PC-3 (cell line): ENCODE data around the gene CASP2. TPM values are rescaled to one million over a fixed set of nuclear protein-coding genes. Genes with fewer than 3 reads are reported as not detected.
A peak's percentile ranks its signal among the peaks of the same experiment; 100 is the strongest.

Experiments
- ATAC-seq: fragments of 200-7000 bp; cut with Tn5 transposase; 2 replicates; pipeline ENCODE4 v1.9.1; 2020; ENCODE audit warnings: mild to moderate bottlenecking, moderate library complexity
- BruUV-seq: library from RNA; stranded (reverse); fragments of 400-500 nt; replicated peaks from 2 replicates; lab custom pipeline; 2021; lab: Mats Ljungman, UMichigan
- CTCF ChIA-PET: fragments of 300-600 bp; sonication (Branson Sonifier 250); formaldehyde crosslinking; loops from one replicate; lab custom pipeline; 2022; ENCODE audit warnings: antibody characterized with exemption; lab: Charles Lee
- POLR2A ChIA-PET: fragments of 300-600 bp; sonication (Branson Sonifier 250); formaldehyde crosslinking; loops from one replicate; lab custom pipeline; 2022; ENCODE audit warnings: antibody characterized with exemption; ENCODE audit not compliant: unreplicated experiment; lab: Charles Lee
- DNase-seq: peaks from one replicate; pipeline ENCODE4 v3.0.0-alpha.2; 2015
- H2AFZ ChIP-seq: fragments of 300-600 bp; sonication (generic); 2 replicates; pipeline ENCODE4 v1.6.0; 2016; ENCODE audit warnings: antibody characterized with exemption, low read length
- H3F3A ChIP-seq: fragments of 300-600 bp; sonication (generic); one replicate; pipeline ENCODE4 v1.6.0; 2017; ENCODE audit warnings: antibody characterized with exemption, low read length, control low read depth, mild to moderate bottlenecking; ENCODE audit not compliant: unreplicated experiment
- H3K27ac ChIP-seq: fragments of 300-600 bp; sonication (generic); 2 replicates; pipeline ENCODE4 v1.5.1; 2016; ENCODE audit warnings: mild to moderate bottlenecking, low read length
- H3K27me3 ChIP-seq: fragments of 300-600 bp; sonication (generic); 2 replicates; pipeline ENCODE4 v1.6.1; 2016; ENCODE audit warnings: low read length, mixed read lengths
- H3K36me3 ChIP-seq: fragments of 300-600 bp; sonication (generic); 2 replicates; pipeline ENCODE4 v1.6.1; 2016; ENCODE audit warnings: low read depth, mixed run types, low read length, mixed read lengths
- H3K4me1 ChIP-seq: fragments of 300-600 bp; sonication (generic); 2 replicates; pipeline ENCODE4 v1.5.1; 2016; ENCODE audit warnings: low read length; ENCODE audit not compliant: insufficient read depth
- H3K4me2 ChIP-seq: fragments of 300-600 bp; sonication (generic); 2 replicates; pipeline ENCODE4 v1.6.0; 2016; ENCODE audit warnings: low read length
- H3K4me3 ChIP-seq: fragments of 300-600 bp; sonication (generic); 2 replicates; pipeline ENCODE4 v1.5.1; 2016; ENCODE audit warnings: mild to moderate bottlenecking, low read length, mixed read lengths
- H3K79me2 ChIP-seq: fragments of 300-600 bp; sonication (generic); 2 replicates; pipeline ENCODE4 v1.6.1; 2017; ENCODE audit warnings: low read length, mixed read lengths
- H3K9ac ChIP-seq: fragments of 300-600 bp; sonication (generic); 2 replicates; pipeline ENCODE4 v1.6.0; 2016; ENCODE audit warnings: mild to moderate bottlenecking, low read length
- H3K9me2 ChIP-seq: fragments of 300-600 bp; sonication (generic); replicated peaks from 2 replicates; pipeline ENCODE4 v1.6.1; 2016; ENCODE audit warnings: mixed run types, low read length, mixed read lengths
- H3K9me3 ChIP-seq: fragments of 300-600 bp; sonication (generic); 2 replicates; pipeline ENCODE4 v1.6.1; 2016; ENCODE audit warnings: low read length, mixed read lengths
- H4K20me1 ChIP-seq: fragments of 300-600 bp; sonication (generic); 2 replicates; pipeline ENCODE4 v1.6.1; 2016; ENCODE audit warnings: low read length, mixed read lengths
- EZH2 ChIP-seq: fragments of 300-600 bp; sonication (generic); IDR thresholded peaks from one replicate; pipeline ENCODE4 v1.6.1; 2017; ENCODE audit warnings: antibody characterized with exemption, mild to moderate bottlenecking, low read length; ENCODE audit not compliant: unreplicated experiment
- EZH2phosphoT487 ChIP-seq: fragments of 300-600 bp; sonication (generic); IDR thresholded peaks from 2 replicates; pipeline ENCODE4 v1.6.1; 2018; ENCODE audit warnings: mild to moderate bottlenecking, antibody characterized with exemption, low read length, borderline replicate concordance
- intact Hi-C: fragments of 100-400 bp; cut with micrococcal nuclease; formaldehyde crosslinking; loops from 2 replicates; pipeline ENCODE4 v1.9.0; 2023
- total RNA-seq: library from RNA; depleted of rRNA; stranded (reverse); fragments of >200 nt; gene quantifications from 2 replicates; pipeline ENCODE4 v1.2.3, GENCODE V29; 2014
- TF ChIP-seq, protein P1 (sequence below): fragments of 300-600 bp; sonication (generic); conservative IDR thresholded peaks from 2 replicates; pipeline ENCODE4 v1.5.1; 2017; ENCODE audit warnings: antibody characterized with exemption, low read depth, mild to moderate bottlenecking, low read length

The CASP2 gene
- total RNA-seq, 1 experiment from 2014 or later = 26.4 TPM

DNA sequence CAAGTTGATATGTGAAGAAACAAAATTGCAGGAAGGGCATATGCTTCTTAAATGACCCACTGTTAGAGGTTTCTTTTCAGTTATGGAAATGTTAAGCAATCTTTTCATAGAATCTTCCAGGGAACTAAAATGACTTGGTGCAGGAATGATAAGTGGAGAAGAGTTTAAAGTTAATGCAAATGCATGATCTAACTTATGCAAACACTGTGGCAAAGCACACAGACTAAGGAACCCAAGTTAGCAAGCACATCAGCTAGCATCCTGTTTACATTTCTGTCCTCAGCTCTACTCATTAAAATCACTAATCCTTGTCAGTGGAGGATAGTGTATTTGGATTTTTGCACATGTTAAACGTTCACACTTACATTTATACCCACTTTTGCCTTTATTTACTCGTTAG lies 37.1 kb downstream of the CASP2 start:
- H3K4me2 ChIP-seq = peak overlapping the region; percentile 67
- CTCF ChIA-PET = interaction anchor here (0.7 kb wide), 1 partner anchor 9 kb away, joined by 3 read pairs; no protein-coding TSS in a partner anchor
- intact Hi-C loops = loop anchor here (1.0 kb wide), 2 partner anchors 9 to 55 kb away; no protein-coding TSS in a partner anchor

GRCh38 chr7:143327903-143328302 lies 39.8 kb downstream of the CASP2 start:
- ChIA-PET POLR2A (no interaction called here), CTCF (no interaction called here)
- peaks cover 50% of the 10 kb centered on the region for H3K4me1 ChIP-seq
- DNase-seq (no peak), ATAC-seq (no peak)
- no peaks in the 10 kb centered on the region for H3K9me2 ChIP-seq
- no peaks in the 10 kb centered on the region for H3K36me3 ChIP-seq
- H3K27ac ChIP-seq = no peak overlapping the region
- H3K27me3 ChIP-seq = no peaks in the 10 kb centered on the region
- no peak overlapping the region for H3K9ac ChIP-seq
- intact Hi-C loops = no loop called here
- peaks cover 8% of the 10 kb centered on the region for H3F3A ChIP-seq
- no peak overlapping the region for H3K4me2 ChIP-seq
- TF ChIP-seq EZH2phosphoT487 (no peak), EZH2 (no peak)
- TF ChIP-seq, protein P1, sequence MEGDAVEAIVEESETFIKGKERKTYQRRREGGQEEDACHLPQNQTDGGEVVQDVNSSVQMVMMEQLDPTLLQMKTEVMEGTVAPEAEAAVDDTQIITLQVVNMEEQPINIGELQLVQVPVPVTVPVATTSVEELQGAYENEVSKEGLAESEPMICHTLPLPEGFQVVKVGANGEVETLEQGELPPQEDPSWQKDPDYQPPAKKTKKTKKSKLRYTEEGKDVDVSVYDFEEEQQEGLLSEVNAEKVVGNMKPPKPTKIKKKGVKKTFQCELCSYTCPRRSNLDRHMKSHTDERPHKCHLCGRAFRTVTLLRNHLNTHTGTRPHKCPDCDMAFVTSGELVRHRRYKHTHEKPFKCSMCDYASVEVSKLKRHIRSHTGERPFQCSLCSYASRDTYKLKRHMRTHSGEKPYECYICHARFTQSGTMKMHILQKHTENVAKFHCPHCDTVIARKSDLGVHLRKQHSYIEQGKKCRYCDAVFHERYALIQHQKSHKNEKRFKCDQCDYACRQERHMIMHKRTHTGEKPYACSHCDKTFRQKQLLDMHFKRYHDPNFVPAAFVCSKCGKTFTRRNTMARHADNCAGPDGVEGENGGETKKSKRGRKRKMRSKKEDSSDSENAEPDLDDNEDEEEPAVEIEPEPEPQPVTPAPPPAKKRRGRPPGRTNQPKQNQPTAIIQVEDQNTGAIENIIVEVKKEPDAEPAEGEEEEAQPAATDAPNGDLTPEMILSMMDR = no peak
- H3K9me3 ChIP-seq = no peaks in the 10 kb centered on the region
- BruUV-seq = no TSS peak
- no peaks in the 10 kb centered on the region for H4K20me1 ChIP-seq
- no peak overlapping the region for H2AFZ ChIP-seq
- H3K79me2 ChIP-seq = no peaks in the 10 kb centered on the region
- no peak overlapping the region for H3K4me3 ChIP-seq

More for the DNA sequence above, 37.1 kb downstream of the CASP2 start:
- Histone ChIP-seq H3K4me3 (0 out of 2 replicates have a peak overlapping the region, but pooled peaks have one; percentile 4), H2AFZ (no peak overlapping the region), H3K9me3 (no peaks in the 10 kb centered on the region), H3K4me1 (peaks cover 34% of the 10 kb centered on the region), H3K9me2 (no peaks in the 10 kb centered on the region), H3K27ac (peak overlapping the region; percentile 81), H3F3A (no peaks in the 10 kb centered on the region), H3K9ac (peak overlapping the region; percentile 43; the same call in 1 of the 2 replicates), H4K20me1 (no peaks in the 10 kb centered on the region), H3K79me2 (no peaks in the 10 kb centered on the region), H3K27me3 (no peaks in the 10 kb centered on the region), H3K36me3 (no peaks in the 10 kb centered on the region)
- ATAC-seq = peak; percentile 92
- POLR2A ChIA-PET = no interaction called here
- peak; percentile 80 for DNase-seq
- BruUV-seq = no TSS peak
- no peak for TF ChIP-seq EZH2
- TF ChIP-seq, protein P1 = no peak
- no peak for TF ChIP-seq EZH2phosphoT487

DNA sequence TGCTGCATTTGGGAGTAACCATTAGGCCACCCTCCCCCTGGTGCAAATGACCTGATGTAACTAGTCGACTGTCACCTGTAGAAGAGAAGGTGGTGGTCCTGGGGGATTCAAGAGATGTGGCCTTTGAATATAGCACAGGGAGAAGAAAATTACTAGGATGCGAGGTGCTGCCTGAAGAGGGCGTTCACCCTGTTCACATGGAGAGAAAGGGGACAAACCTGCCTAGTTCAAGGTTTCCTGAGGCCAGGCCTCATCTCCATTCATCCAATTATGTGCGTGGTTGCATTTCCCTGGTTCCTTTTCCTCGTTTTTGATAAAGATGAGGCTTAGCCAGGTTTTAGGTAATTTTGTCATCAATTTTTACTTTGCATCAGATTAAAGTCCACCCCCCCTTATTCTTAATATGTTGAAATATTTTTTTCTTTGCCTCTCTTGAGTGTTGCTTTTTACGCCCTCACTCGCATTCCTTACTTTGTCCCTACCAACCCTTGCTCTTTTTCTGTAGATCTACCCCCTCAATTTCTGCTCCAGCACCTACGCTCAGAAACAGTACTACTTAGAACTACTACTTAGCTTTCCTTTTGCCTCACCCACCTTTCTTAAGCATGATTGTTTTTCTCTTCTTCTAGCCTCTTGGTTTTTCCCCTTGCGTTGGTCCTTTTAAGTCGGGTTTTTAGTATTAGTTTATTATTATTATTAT lies 41.5 kb downstream of the CASP2 start:
- ATAC-seq = no peak
- Histone ChIP-seq H4K20me1 (no peaks in the 10 kb centered on the region), H3K4me2 (no peak overlapping the region), H3K36me3 (no peaks in the 10 kb centered on the region), H3K79me2 (no peaks in the 10 kb centered on the region), H3K27me3 (no peaks in the 10 kb centered on the region), H3K4me1 (peaks cover 60% of the 10 kb centered on the region), H3K27ac (no peak overlapping the region), H2AFZ (no peak overlapping the region), H3F3A (peaks cover 8% of the 10 kb centered on the region), H3K9me2 (no peaks in the 10 kb centered on the region), H3K4me3 (no peak overlapping the region), H3K9ac (no peak overlapping the region), H3K9me3 (no peaks in the 10 kb centered on the region)
- no TSS peak for BruUV-seq
- TF ChIP-seq, protein P1 = 0 out of 2 replicates have a peak, but pooled peaks have one; percentile 16
- no peak for TF ChIP-seq EZH2
- POLR2A ChIA-PET = no interaction called here
- DNase-seq = no peak
- CTCF ChIA-PET = no interaction called here
- intact Hi-C loops = no loop called here
